GM19372 (cell line): Measurements from ENCODE around the gene ADAM8.
"Not testable (repeated sequence)": the region's sequence is repeated elsewhere in the genome, so short reads cannot be mapped to it uniquely, and the experiment has no call there.

Experiments
- ATAC-seq: cut with Tn5 transposase; IDR thresholded peaks from one replicate; pipeline ENCODE4 v1.9.1; 2021; ENCODE audit warnings: mild to moderate bottlenecking, low read depth, moderate library complexity; ENCODE audit not compliant: unreplicated experiment

The ADAM8 gene

GRCh38 chr10:133276435-133277201 is at the start of gene ADAM8:
ADAM8 (minus strand) TSS chr10:133276868; CDS start chr10:133276817, 51 bp downstream.
- peak; percentile 55 for ATAC-seq

- ATAC-seq: no peak
Observed at GRCh38 chr10:133326223-133326551, 49.5 kb upstream of the ADAM8 start.

DNA sequence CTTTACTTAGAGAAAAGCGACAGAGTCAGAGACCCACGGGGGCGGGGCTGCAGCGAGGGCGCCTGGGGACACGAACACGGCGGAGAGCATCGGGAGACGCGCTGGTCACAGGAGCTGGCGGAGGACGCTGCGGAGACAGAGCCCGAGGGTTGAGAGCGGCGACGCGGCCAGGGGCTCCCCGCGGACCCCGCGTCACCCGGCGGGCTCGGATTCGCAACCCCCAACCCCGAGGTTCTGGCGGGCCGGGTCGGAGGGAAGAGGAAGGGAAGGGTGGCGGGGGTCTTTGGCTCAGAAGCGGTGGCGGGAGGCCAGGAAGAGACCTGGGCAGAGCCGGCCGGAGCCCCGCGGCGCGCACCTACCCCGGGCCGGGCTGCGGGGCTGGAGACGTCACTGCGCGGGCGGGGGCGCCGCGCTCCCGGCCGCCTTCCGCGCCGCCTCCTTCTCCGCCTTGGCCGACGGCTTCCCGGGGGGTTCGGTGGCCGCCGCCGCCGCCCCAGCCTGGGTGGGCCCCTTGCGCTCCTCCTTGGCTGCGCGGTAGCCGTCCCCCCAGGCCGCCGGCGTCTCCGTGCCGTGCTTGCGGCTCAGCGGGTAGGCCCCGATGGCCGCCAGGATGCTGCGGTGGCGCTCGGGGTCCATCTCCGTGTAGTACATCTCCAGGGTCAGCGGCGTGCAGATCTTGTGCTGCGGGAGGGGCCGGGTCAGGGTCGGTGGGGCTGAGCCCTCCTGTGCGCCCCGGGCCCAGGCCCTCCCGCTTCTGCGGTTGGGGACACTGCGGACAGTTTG is 49.0 kb upstream of the ADAM8 start:
- no peak for ATAC-seq

DNA sequence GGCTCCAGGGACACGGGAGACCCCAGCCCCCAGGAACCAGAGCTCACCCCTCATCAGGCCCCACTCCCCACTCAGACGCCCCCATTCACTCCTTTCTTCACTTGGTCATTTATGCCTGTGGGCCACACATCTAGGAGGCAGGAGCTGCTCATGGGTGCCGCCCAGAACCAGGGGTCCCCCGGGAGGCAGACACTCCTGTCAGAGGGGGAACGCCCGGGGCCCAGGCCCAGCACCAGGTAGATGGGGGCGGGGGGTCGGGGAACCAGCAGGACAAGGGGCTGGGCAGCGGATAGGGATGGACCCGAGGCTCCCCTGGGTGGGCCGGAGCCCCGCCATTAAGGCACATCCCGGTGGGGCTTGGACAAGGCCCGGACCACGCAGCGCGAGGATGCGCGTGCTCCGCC is 48.2 kb upstream of the ADAM8 start:
- ATAC-seq: no peak

DNA sequence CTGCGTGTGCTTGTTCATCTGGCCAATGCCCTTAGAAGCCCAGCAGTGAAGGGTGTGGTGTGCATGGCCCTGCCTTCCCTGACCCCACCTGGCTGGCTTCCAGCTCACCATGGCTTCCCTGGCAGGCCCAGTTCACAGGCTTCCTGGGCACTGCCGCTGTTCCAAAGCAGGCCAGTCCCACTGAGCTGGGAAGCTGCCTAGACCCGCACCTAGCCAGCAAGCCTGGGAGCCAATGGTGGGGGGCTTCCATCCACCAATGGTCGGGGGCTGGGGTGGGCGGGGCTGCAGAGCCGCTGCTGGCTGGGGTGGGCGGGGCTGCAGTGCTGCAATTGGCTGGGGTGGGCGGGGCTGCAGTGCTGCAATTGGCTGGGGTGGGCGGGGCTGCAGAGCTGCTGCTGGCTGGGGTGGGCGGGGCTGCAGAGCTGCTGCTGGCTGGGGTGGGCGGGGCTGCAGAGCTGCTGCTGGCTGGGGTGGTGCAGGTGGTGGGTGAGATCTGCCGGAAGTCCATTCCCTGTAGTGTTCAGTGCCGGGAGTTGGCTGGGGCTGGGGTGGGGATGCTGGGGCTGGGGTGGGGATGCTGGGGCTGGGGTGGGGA is 47.6 kb upstream of the ADAM8 start:
- no peak for ATAC-seq

GRCh38 chr10:133322064-133322709 is 45.5 kb upstream of the ADAM8 start:
- not testable (repeated sequence) for ATAC-seq

DNA sequence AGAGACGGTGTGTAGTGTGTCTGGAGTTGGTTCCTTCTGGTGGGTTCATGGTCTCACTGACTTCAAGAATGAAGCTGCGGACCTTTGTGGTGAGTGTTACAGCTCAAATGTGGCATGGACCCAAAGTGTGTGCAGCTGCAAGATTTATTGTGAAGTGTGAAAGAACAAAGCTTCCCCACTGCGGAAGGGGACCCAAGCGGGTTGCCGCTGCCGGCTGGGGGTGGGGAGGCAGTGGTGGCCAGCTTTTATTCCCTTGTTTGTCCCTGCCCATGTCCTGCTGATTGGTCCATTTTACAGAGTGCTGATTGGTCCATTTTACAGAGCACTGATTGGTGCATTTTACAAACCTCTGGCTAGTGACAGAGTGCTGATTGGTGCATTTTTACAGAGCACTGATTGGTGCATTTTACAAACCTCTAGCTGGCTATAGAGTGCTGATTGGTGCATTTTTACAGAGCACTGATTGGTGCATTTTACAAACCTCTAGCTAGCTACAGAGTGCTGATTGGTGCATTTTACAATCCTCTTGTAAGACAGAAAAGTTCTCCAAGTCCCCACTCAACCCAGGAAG is 44.3 kb upstream of the ADAM8 start:
- ATAC-seq: not testable (repeated sequence)

DNA sequence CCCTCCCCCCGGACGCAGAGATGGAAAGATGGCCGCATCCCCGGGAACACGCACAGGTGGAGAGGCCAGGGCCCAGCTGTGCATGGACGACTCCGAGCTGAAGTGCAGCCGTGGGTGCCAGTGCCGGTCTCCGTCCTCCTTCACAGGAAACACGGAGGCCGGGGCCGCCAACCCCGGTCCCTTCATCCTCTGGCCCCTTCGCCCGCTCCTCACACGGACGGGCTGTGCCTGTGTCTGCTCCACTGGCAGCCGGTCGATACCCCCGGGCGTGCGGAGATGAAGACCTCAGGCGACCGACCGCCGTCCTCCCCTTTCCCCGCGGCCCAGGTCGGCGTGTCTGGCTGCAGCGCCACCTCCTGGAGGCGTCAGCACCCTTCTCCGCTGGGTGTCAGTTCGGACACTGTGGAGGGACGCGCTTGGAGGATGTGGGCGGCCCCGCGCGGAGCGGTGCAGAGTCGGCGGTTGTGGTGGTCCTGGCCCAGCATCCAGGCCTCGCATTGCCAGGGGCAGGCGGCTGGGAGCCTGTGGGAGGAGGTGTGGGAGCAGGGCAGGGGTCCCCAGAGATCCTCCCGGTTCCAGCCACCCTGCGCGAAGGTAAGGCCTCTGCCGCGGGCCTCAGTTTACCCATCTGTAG is 41.9 kb upstream of the ADAM8 start:
- peak; percentile 75 for ATAC-seq

- ATAC-seq: no peak
Observed at GRCh38 chr10:133316732-133317131, 40.1 kb upstream of the ADAM8 start.

GRCh38 chr10:133316266-133316665 is 39.6 kb upstream of the ADAM8 start:
- no peak for ATAC-seq

- no peak for ATAC-seq
Observed at GRCh38 chr10:133315847-133316246, 39.2 kb upstream of the ADAM8 start.

GRCh38 chr10:133314911-133315310 is 38.2 kb upstream of the ADAM8 start:
- no peak for ATAC-seq

DNA sequence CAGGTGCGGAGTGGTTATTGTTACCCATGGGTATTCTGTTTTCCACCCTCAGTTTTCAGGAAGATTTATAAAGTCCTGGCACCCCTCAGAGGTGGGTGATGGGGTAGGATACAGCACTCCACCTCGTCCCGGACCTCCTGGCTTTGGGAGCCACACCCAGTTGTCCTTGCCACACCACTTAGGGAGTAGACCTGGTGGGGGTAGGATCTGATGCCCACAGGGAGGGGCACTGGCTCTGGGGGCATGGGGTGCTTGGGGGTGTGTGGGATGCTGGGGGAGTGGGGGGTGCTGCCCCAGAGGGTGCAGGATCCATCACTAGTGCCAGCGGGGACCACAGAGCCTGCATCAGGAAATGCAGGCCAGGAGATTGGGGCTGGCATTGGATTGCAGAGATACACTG is 36.5 kb upstream of the ADAM8 start:
- ATAC-seq: no peak

GRCh38 chr10:133312769-133313145 is 36.1 kb upstream of the ADAM8 start:
- no peak for ATAC-seq

DNA sequence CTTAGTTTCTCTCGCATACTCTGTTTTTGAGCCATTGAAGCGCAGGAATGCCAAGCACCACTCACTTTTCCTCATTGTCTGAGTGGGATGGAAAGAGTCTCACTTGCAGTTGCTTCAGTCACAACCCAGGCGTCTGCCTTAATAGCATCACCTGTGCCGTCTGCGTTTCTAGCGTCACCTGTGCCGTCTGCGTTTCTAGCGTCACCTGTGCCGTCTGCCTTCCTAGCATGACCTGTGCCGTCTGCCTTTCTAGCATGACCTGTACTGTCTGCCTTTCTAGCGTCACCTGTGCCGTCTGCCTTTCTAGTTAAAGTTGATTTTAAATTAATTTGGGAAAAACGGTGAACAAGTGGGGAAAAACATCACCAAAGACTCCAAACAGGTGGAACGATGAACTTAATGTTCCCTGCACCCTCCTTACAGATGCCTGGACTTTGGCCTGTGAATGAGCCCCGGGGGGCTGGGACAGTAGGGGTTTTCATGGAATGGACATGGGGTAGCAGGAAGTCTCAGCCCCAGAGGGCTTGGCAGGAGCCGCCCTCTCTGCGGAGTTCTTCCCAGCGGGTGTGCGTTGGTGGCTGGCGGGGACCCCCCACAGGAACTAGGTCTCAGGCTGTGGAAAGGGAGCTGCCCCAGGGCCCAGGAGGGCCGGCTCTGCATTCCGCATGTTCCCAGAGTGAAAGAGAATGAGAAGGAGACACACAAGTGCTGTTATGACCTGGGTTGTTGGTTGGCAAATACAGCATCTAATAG is 35.5 kb upstream of the ADAM8 start:
- ATAC-seq: no peak

GRCh38 chr10:133311570-133311969 is 34.9 kb upstream of the ADAM8 start:
- ATAC-seq: no peak

- ATAC-seq: no peak
Observed at GRCh38 chr10:133310789-133311188, 34.1 kb upstream of the ADAM8 start.

- ATAC-seq: no peak
Observed at GRCh38 chr10:133310399-133310755, 33.7 kb upstream of the ADAM8 start.

GRCh38 chr10:133309720-133310398 is 33.2 kb upstream of the ADAM8 start:
- ATAC-seq: no peak
